ENCODE data around the gene XAB2.
"Not testable (repeated sequence)": the region's sequence is repeated elsewhere in the genome, so short reads cannot be mapped to it uniquely, and the experiment has no call there.

Gene XAB2

DNA sequence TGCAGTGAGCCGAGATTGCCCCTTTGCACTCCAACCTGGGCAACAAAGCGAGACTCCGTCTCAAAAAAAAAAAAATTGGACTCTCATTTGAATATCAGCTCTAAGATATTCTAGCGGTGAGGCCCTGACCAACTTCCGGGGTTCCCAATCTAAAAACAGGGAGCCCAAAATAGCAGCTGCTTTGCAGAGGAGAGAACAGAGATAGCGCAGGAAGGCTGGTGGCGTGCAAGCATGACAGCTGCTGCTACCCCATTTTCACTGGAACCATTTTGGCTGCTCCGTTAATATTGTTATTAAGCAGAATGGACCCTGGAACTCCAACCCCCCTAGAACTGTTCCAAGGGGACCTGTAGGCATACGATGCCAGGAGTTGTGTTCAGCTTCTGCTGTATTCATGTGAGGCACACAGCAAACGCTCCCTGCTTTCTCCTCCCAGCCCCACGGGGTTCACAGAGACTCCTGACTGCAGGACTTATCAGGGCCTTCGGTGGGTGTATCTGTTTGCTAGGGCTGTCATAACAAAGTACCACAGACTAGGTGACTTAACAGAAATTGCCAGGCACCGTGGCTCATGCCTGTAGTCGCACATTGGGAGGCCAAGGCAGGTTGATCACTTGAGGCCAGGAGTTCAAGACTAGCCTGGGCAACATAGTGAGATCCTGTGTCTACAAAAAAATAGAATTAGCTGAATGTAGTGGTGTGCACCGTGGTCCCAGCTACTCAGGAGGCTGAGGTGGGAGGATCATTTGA lies 19.1 kb upstream of the XAB2 start:
- no peak for DNase-seq

DNA sequence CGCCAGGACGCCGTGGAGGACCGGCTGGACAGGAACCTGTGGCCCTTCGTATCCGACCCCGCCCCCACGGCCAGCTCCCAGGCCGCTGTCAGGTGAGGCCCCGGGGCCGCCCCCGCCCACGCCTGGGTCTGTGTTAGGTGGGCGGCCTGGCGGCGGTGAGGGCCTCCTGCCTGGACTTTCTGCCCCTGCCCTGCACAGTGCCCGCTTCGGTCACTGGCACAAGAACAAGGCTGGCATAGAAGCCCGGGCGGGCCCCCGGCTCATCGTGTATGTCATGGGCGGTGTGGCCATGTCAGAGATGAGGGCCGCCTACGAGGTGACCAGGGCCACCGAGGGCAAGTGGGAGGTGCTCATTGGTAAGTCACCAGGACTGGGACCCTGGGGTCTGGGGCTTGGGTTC lies 17.8 kb upstream of the XAB2 start:
- no peak for DNase-seq

GRCh38 chr19:7646426-7646700 lies 17.0 kb upstream of the XAB2 start:
- DNase-seq: no peak

GRCh38 chr19:7645656-7646425 lies 16.5 kb upstream of the XAB2 start:
- no peak for DNase-seq

- no peak for DNase-seq
Measured at GRCh38 chr19:7645163-7645562, 15.8 kb upstream of the XAB2 start.

DNA sequence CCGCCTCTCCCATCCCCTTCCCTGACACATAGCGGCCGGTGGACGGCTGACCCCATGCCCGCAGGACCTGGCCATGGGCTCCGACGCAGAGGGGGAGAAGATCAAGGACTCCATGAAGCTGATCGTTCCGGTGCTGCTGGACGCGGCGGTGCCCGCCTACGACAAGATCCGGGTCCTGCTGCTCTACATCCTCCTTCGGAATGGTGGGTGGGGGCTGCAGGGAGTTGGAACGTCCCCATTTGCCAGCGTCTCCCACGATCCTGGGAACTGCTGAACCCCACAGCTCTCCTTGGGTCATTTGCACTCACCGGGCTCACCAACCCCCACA lies 15.2 kb upstream of the XAB2 start:
- no peak for DNase-seq

DNA sequence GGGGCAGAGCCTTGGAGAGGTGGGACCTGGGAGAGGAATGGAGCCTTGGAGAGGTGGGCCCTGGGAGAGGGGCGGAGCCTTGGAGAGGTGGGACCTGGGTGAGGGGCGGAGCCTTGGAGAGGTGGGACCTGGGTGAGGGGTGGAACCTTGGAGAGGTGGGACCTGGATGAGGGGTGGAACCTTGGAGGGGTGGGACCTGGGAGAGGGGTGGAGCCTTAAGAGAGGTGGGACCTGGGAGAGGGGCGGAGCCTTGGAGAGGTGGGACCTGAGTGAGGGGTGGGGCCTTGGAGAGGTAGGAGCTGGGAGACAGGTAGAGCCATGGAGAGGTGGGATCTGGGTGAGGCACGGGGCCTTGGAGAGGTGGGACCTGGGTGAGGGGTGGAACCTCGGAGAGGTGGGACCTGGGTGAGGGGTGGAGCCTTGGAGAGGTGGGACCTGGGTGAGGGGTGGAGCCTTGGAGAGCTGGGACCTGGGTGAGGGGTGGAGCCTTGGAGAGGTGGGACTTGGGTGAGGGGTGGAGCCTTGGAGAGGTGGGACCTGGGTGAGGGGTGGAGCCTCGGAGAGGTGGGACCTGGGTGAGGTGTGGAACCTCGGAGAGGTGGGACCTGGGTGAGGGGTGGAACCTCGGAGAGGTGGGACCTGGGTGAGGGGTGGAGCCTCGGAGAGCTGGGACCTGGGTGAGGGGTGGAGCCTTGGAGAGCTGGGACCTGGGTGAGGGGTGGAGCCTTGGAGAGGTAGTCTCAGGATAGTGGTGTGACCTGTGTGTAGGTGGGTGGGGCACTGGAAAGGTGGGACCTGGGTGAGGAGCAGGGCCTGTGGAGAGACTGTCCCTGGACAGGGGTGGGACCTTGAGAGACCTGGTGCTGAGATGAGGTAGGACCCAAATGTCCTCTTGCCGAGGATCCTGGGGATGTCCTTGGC lies 14.5 kb upstream of the XAB2 start:
- DNase-seq: not testable (repeated sequence)

GRCh38 chr19:7643031-7643415 lies 13.7 kb upstream of the XAB2 start:
- no peak for DNase-seq

GRCh38 chr19:7642295-7643030 lies 13.1 kb upstream of the XAB2 start:
- no peak for DNase-seq

DNA sequence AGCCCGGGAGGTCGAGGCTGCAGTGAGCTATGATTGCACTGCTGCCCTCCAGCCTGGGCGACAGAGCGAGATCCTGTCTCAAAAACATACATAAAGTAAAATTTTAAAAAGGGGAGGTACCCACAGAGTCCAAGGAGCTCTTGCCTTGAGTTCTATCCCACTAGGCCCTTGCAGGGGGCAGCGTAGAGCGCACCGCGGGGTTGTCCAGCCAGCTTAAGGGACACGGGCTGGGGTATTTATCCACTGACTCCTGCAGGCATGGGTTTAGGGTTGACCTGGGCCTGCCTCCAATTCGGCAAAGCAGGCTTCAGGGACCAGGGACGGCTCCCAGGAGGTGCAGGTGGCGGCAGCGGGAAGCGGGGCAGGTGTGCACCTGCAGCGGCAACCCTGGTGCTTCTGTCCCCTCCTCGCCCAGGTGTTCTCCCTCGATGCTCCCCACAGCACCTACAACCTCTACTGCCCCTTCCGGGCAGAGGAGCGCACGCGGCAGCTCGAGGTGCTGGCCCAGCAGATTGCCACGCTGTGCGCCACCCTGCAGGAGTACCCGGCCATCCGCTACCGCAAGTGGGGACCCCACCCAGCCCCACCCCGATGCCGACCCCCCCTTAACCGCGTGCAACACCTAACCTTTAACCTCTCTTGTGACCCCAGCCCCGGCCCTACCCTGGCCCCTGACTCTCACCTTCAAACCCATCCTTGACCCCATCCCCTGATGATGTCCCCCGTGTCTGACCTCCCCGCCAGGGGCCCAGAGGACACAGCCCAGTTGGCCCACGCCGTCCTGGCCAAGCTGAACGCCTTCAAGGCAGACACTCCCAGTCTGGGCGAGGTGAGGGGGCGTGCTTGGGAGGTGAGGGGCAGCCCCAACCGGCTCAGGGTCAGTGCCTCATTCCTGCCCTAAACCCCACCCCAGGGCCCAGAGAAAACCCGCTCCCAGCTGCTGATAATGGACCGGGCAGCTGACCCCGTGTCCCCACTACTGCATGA lies 12.2 kb upstream of the XAB2 start:
- no peak for DNase-seq

DNA sequence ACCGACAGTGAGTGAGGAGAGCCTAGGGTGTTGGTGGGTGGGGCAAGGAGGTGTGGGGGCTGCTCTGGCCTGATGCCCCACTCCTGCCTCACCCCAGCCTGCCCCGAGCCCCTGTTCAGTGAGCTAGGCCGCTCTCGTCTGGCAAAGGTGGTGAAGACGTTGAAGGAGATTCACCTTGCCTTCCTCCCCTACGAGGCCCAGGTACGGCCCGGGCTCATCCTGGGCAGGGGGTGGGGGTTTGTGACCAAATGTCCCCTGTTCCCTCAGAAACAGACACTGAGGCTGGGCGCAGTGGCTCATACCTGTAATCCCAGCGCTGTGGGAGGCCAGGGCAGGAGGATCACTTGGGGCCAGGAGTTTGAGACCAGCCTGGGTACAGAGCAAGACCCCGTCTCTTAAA lies 11.5 kb upstream of the XAB2 start:
- no peak for DNase-seq

DNA sequence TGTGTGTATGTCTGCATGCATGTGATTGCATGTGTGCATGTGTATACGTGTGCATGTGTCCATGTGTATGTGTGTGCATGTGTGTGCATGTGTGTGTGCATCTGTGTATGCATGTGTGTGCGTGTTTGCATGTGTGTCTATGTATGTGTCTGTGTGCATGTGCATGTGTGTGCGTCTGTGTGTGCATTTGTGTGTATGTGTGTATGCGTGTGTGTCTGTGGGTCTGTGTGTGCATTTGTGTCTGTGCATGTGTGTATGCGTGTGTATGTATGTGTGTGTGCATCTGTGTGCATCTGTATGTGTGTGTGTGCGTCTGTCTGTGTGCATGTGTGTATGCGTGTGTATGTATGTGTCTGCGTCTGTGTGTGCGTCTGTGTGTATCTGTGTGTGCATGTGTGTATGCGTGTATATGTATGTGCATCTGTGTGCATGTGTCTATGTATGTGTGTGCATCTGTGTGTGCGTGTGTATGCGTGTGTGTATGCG lies 10.6 kb upstream of the XAB2 start:
- DNase-seq: no peak

- DNase-seq: no peak
Measured at GRCh38 chr19:7638802-7639465, 9.6 kb upstream of the XAB2 start.

- DNase-seq: no peak
Measured at GRCh38 chr19:7637374-7638256, 8.3 kb upstream of the XAB2 start.

DNA sequence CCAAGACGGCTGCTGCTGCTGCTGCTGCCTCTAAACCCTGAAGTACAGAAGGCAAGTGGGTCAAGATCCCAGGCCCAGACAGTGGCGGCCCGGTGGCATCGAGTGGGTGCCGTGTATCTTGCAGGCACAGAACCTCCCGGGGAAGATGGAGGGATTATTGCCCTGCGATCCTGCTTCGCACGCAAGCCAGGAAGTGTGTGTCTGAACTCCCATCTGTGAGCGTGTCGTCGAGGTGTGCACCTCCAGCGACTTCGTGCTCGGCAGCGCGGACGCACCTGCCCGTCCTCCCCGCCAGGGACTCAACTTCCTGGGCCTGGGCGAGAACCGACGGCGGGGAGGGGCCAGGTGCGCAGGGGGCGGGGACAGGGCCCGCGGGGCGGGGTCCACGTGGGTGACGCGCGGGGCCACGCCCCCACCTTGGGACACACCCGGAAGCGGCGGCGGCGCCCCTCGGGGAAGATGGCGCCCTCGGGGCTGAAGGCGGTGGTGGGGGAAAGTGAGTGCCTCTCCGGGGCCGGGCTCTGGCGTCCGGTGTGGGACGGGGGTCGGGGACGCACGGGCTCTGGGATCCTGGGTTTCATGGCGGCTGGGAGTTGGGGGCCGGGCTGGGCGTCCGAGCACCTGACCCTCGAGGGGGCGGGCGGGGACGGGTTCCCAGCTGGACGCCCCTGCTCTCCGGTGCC lies 7.5 kb upstream of the XAB2 start, which contains the start of gene STXBP2:
STXBP2 (plus strand) TSS at position 420 of the 683 bp plus-strand sequence; CDS start at position 460, 40 bp downstream.
- DNase-seq: peak; percentile 70

DNA sequence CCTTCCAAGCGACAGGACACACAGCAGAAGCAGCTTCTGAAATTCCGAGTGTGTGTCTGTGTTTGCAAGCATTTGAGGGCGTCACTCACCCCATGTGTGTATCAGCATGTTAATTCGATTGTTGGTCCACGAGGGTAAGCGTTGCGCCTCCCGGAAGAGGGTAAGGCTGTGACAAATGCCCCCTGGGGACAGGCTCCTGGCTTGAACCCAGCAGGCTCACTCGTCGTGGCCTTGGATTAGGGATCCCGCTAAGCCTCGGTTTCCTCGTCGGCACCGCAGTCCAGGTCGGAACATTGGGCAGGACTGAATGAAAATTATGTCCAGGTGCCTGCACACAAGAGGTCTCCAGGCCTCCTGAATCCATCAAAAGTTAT lies 7.0 kb upstream of the XAB2 start:
- no peak for DNase-seq

DNA sequence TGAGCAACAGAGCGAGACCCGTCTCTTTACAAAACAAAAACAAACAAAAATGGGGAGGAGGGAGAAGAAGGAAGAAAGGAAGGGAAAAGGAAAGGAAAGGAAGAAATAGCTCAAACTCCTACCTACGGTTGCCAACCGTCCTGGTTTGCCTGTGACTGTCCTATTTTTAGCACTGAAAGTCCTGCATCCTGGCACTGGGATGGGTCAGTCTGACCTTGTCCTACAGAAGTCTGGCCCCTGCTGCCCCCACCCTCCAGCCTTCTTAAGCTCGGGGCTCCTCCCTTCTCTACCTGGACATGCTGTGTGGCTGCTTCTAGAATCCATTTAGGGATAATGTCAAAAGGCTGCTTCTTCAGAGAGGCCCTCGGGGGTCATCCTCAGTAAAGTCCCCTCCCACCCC lies 6.3 kb upstream of the XAB2 start:
- DNase-seq: no peak

GRCh38 chr19:7633698-7634097 lies 4.4 kb upstream of the XAB2 start, which contains the start of gene PCP2:
Gene PCP2, minus strand, starts transcription at chr19:7633719. Its CDS starts 262 bp downstream, at chr19:7633457.
- no peak for DNase-seq
